GM12878 (cell line): ENCODE results near the gene ADCY1. TPM values are rescaled to one million over a fixed set of nuclear protein-coding genes. Genes with fewer than 3 reads are reported as not detected.
"Not testable (repeated sequence)": the region's sequence is repeated elsewhere in the genome, so short reads cannot be mapped to it uniquely, and the experiment has no call there.

Experiments used
- ATAC-seq: fragments of 200-7000 bp; cut with Tn5 transposase; 3 replicates; pipeline ENCODE4 v1.9.1; 2020; ENCODE audit warnings: mild to moderate bottlenecking, moderate library complexity
- BruUV-seq: library from RNA; stranded (reverse); fragments of 400-500 nt; replicated peaks from 2 replicates; lab custom pipeline; 2021; lab: Mats Ljungman, UMichigan
- CTCF ChIA-PET: fragments of 300-600 bp; sonication (Branson Sonifier 250); formaldehyde crosslinking; extraction: SDS; loops from one replicate; lab custom pipeline; 2021; ENCODE audit warnings: inconsistent platforms; lab: Yijun Ruan, JAX
- POLR2A ChIA-PET: fragments of 350-600 bp; formaldehyde crosslinking; extraction: SDS; loops from one replicate; lab custom pipeline; 2021; ENCODE audit warnings: inconsistent platforms; lab: Charles Lee
- RAD21 ChIA-PET: fragments of 300-600 bp; sonication (Branson Sonifier 250); formaldehyde crosslinking; loops from one replicate; lab custom pipeline; 2023; ENCODE audit warnings: antibody characterized with exemption; ENCODE audit not compliant: unreplicated experiment; lab: Charles Lee
- SMC1A ChIA-PET: fragments of 300-600 bp; sonication (Branson Sonifier 250); formaldehyde crosslinking; loops from one replicate; lab custom pipeline; 2023; ENCODE audit not compliant: unreplicated experiment, uncharacterized antibody; lab: Charles Lee
- DNase-seq: peaks from one replicate; pipeline ENCODE4 v3.0.0-alpha.2; 2011; ENCODE audit warnings: low read depth, low spot score
- FAIRE-seq: peaks from 3 replicates; lab custom pipeline; 2011; peaks lifted over from hg19 to GRCh38; lab: Jason Lieb, UNC
- H2AFZ ChIP-seq: 2 replicates; pipeline ENCODE4 v1.6.0; 2011; ENCODE audit warnings: low read depth, low read length, control low read depth; ENCODE audit not compliant: control insufficient read depth
- H3K27ac ChIP-seq: 2 replicates; pipeline ENCODE4 v1.5.1; 2011; ENCODE audit warnings: control low read depth; ENCODE audit not compliant: control insufficient read depth, insufficient read depth
- H3K27me3 ChIP-seq, 2 experiments: replicated peaks in 1 of 2; 2 replicates each; pipeline versions ENCODE4 v1.6.0 to v1.6.1; 2011; ENCODE audit warnings: low read length in 1 of 2; ENCODE audit not compliant: control insufficient read depth in 2 of 2, insufficient read depth in 2 of 2
- H3K36me3 ChIP-seq, 2 experiments: 2 replicates each; pipeline ENCODE4 v1.5.1; 2011; ENCODE audit warnings: low read length in 1 of 2; ENCODE audit not compliant: control insufficient read depth in 2 of 2, insufficient read depth in 2 of 2
- H3K4me1 ChIP-seq: 2 replicates; pipeline ENCODE4 v1.6.1; 2011; ENCODE audit warnings: mild to moderate bottlenecking, low read length, moderate library complexity, mixed read lengths; ENCODE audit not compliant: control insufficient read depth, insufficient read depth
- H3K4me2 ChIP-seq: 2 replicates; pipeline ENCODE4 v1.6.0; 2011; ENCODE audit warnings: control low read depth; ENCODE audit not compliant: control insufficient read depth, insufficient read depth
- H3K4me3 ChIP-seq: fragments of 200-600 bp; sonication (generic); 2 replicates; pipeline ENCODE4 v1.5.1; 2016
- H3K79me2 ChIP-seq: 2 replicates; pipeline ENCODE4 v1.6.0; 2011; ENCODE audit warnings: low read length; ENCODE audit not compliant: control insufficient read depth, insufficient read depth
- H3K9ac ChIP-seq: 2 replicates; pipeline ENCODE4 v1.8.0; 2011; ENCODE audit warnings: low read length, control low read depth, mixed read lengths; ENCODE audit not compliant: control insufficient read depth, insufficient read depth
- H3K9me3 ChIP-seq: replicated peaks from 3 replicates; pipeline ENCODE4 v1.5.1; 2011; ENCODE audit warnings: mild to moderate bottlenecking, low read length; ENCODE audit not compliant: control insufficient read depth, insufficient read depth
- H4K20me1 ChIP-seq: 2 replicates; pipeline ENCODE4 v1.6.0; 2011; ENCODE audit not compliant: control insufficient read depth, insufficient read depth
- ASH2L ChIP-seq: fragments of 300-600, 200-600 bp; sonication (generic); IDR thresholded peaks from 2 replicates; pipeline ENCODE4 v1.6.1; 2017; ENCODE audit warnings: low read depth, mild to moderate bottlenecking, borderline replicate concordance
- CBX5 ChIP-seq: sonication (generic); IDR thresholded peaks from 2 replicates; pipeline ENCODE4 v1.6.1; 2016; ENCODE audit warnings: low read depth, moderate library complexity, mild to moderate bottlenecking, inconsistent platforms
- CREM ChIP-seq: IDR thresholded peaks from 2 replicates; pipeline ENCODE4 v1.6.1; 2014; ENCODE audit warnings: antibody characterized with exemption, low read depth
- HDAC2 ChIP-seq: fragments of 200-600 bp; sonication (generic); IDR thresholded peaks from 2 replicates; pipeline ENCODE4 v1.6.1; 2017
- IKZF1 ChIP-seq: fragments of 450-650 bp; conservative IDR thresholded peaks from 2 replicates; pipeline ENCODE4 v1.6.1; 2017; ENCODE audit warnings: antibody characterized with exemption, mild to moderate bottlenecking
- IRF4 ChIP-seq: IDR thresholded peaks from 2 replicates; pipeline ENCODE4 v1.6.1; 2011; ENCODE audit warnings: low read depth, low read length
- JUNB ChIP-seq: IDR thresholded peaks from 2 replicates; pipeline ENCODE4 v1.6.1; 2016; ENCODE audit warnings: antibody characterized with exemption, mild to moderate bottlenecking
- JUND ChIP-seq: IDR thresholded peaks from 2 replicates; pipeline ENCODE4 v1.6.1; 2012; ENCODE audit warnings: low read depth, mild to moderate bottlenecking, low read length, improper control_type of control experiment, moderate library complexity
- MEF2B ChIP-seq: fragments of 450-650 bp; IDR thresholded peaks from 2 replicates; pipeline ENCODE4 v1.6.1; 2018; ENCODE audit warnings: mild to moderate bottlenecking, moderate library complexity; ENCODE audit not compliant: partially characterized antibody, poor library complexity, severe bottlenecking
- RAD21 ChIP-seq: IDR thresholded peaks from 2 replicates; pipeline ENCODE4 v1.6.1; 2011; ENCODE audit warnings: mild to moderate bottlenecking, low read depth, low read length, moderate library complexity; ENCODE audit not compliant: insufficient read depth
- RBBP5 ChIP-seq: fragments of 200-600 bp; sonication (generic); conservative IDR thresholded peaks from 2 replicates; pipeline ENCODE4 v1.6.1; 2016
- RUNX3 ChIP-seq: IDR thresholded peaks from 2 replicates; pipeline ENCODE4 v1.6.1; 2012; ENCODE audit warnings: low read length, inconsistent platforms
- SREBF1 ChIP-seq: IDR thresholded peaks from 2 replicates; pipeline ENCODE4 v1.6.1; 2012; ENCODE audit warnings: mild to moderate bottlenecking, low read length
- STAT3 ChIP-seq: IDR thresholded peaks from 2 replicates; pipeline ENCODE4 v1.6.1; 2011; ENCODE audit warnings: low read depth, low read length, improper control_type of control experiment
- WRNIP1 ChIP-seq: IDR thresholded peaks from 2 replicates; pipeline ENCODE4 v1.6.1; 2011; ENCODE audit warnings: low read depth, low read length, improper control_type of control experiment, borderline replicate concordance
- YY1 ChIP-seq: IDR thresholded peaks from 2 replicates; pipeline ENCODE4 v1.6.1; 2011; ENCODE audit warnings: low read depth, mild to moderate bottlenecking, low read length
- ZSCAN29 ChIP-seq: fragments of 450-650 bp; IDR thresholded peaks from 2 replicates; pipeline ENCODE4 v1.6.1; 2017; ENCODE audit warnings: mild to moderate bottlenecking, moderate library complexity
- WGBS: methylation state at CpG from one replicate; pipeline ENCODE4 v1.1.6; 2016; ENCODE audit warnings: low lambda C conversion rate; ENCODE audit not compliant: insufficient replicate concordance, insufficient coverage; ENCODE audit errors: missing lambda C conversion rate; 5-methylcytosine and 5-hydroxymethylcytosine counted together
- in situ Hi-C: fragments of 300-500 bp; cut with MboI; formaldehyde crosslinking; loops from 9 replicates; pipeline ENCODE4 v1.14.3; 2018; ENCODE audit warnings: mixed read lengths
- intact Hi-C: fragments of 100-400 bp; cut with micrococcal nuclease; formaldehyde crosslinking; loops from one replicate; pipeline ENCODE4 v1.14.2; 2022; ENCODE audit not compliant: unreplicated experiment
- polyA plus RNA-seq, 11 experiments: library from polyadenylated mRNA; depleted of rRNA in 4 of 11; unstranded in 6 of 11; stranded (reverse) in 5 of 11; fragments of >200 nt; fragmentation: Nextera tagmentation in 4 of 11; fragmentation: Illumina TruSeq in 1 of 11; extraction: Ambion mirVana in 4 of 11; extraction: Trizol in 1 of 11; gene quantifications; 1 replicate in 1 of 11; 2 replicates in 10 of 11; pipeline versions ENCODE4 v1.2.1 to v1.2.3, GENCODE V29; 2011 to 2016; ENCODE audit warnings: inconsistent platforms in 2 of 11, missing spikeins in 2 of 11, low read depth in 1 of 11
- total RNA-seq, 4 experiments: library from RNA; depleted of rRNA in 3 of 4; stranded (reverse); fragments of >200 nt in 3 of 4; fragmentation: Illumina TruSeq in 1 of 4; extraction: Trizol in 1 of 4; gene quantifications; 2 replicates each; pipeline versions ENCODE4 v1.2.1 to v1.2.3, GENCODE V29; 2013 to 2021
- TF ChIP-seq, protein P1 (sequence below): fragments of 450-650 bp; IDR thresholded peaks from 2 replicates; pipeline ENCODE4 v1.6.1; 2017; ENCODE audit warnings: borderline replicate concordance

Gene ADCY1
- total and polyA plus RNA-seq, 10 of the 15 experiments (the other 5 are each of a cell fraction or from before 2014, with no cell fraction given), result 0.13 to 1.4 (median 0.45) TPM; not detected in 1

DNA sequence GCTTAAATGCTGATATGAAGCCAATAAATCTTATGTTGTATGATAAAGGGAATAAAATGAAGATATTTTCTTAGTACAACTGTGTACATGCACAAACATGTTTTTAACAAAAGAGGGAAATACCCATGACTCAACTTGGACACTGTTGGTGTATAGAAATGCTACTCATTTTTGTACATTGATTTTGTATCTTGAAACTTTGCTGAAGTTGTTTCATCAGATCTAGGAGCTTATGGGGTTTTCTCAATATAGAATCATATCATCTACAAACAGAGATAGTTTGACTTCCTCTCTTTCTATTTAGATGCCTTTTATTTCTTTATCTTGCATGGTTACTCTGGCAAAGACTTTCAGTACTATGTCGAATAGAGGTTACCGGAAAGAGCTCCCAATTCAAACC lies 25.3 kb upstream of the ADCY1 start:
- SMC1A ChIA-PET, H3K4me2 ChIP-seq, FAIRE-seq, H3K9me3 ChIP-seq, in situ Hi-C loops, POLR2A ChIA-PET, DNase-seq, H3K27ac ChIP-seq, H3K36me3 ChIP-seq, H3K4me1 ChIP-seq, CTCF ChIA-PET, H3K9ac ChIP-seq, H3K4me3 ChIP-seq, H3K79me2 ChIP-seq, intact Hi-C loops, BruUV-seq, H4K20me1 ChIP-seq, H2AFZ ChIP-seq, RAD21 ChIA-PET, H3K27me3 ChIP-seq: not testable (repeated sequence)
- 0% methylated on average over 2 of the region's 2 CpGs for WGBS
- ATAC-seq, result peak; percentile 58
- TF ChIP-seq JUNB, result peak; percentile 73

- no peaks in the 10 kb centered on the region for H3K36me3 ChIP-seq
- intact Hi-C loops (no loop called here), in situ Hi-C loops (no loop called here)
- BruUV-seq, result no TSS peak
- CTCF ChIA-PET, result interaction anchor here (1.5 kb wide), 1 partner anchor 14 kb away, joined by 3 read pairs; no protein-coding TSS in a partner anchor
- DNase-seq, result no peak
- RAD21 ChIA-PET, result no interaction called here
- no peak overlapping the region for H3K9ac ChIP-seq
- no peak for ATAC-seq
- no peaks in the 10 kb centered on the region; the same call in 2 of the 3 replicates for H3K9me3 ChIP-seq
- H4K20me1 ChIP-seq, result no peaks in the 10 kb centered on the region
- H2AFZ ChIP-seq, result no peak overlapping the region
- no peak for FAIRE-seq
- H3K79me2 ChIP-seq, result no peaks in the 10 kb centered on the region
- H3K4me2 ChIP-seq, result no peak overlapping the region
- no peaks in the 10 kb centered on the region for H3K4me1 ChIP-seq
- no peaks in the 10 kb centered on the region; a peak in 2 of 4 replicates for H3K27me3 ChIP-seq
- SMC1A ChIA-PET, result no interaction called here
- no peak overlapping the region for H3K27ac ChIP-seq
- POLR2A ChIA-PET, result no interaction called here
- no peak overlapping the region for H3K4me3 ChIP-seq
- 12% methylated on average over 2 of the region's 2 CpGs for WGBS
- TF ChIP-seq MEF2B, result no peak
- no peak for TF ChIP-seq CBX5
- no peak for TF ChIP-seq IRF4
- TF ChIP-seq CREM, result no peak
- no peak for TF ChIP-seq ASH2L
- no peak for TF ChIP-seq SREBF1
- TF ChIP-seq WRNIP1, result no peak
- no peak for TF ChIP-seq RAD21
- TF ChIP-seq IKZF1, result no peak
- TF ChIP-seq ZSCAN29, result no peak
- no peak for TF ChIP-seq STAT3
- no peak for TF ChIP-seq YY1
- TF ChIP-seq RBBP5, result no peak
- TF ChIP-seq, protein P1, sequence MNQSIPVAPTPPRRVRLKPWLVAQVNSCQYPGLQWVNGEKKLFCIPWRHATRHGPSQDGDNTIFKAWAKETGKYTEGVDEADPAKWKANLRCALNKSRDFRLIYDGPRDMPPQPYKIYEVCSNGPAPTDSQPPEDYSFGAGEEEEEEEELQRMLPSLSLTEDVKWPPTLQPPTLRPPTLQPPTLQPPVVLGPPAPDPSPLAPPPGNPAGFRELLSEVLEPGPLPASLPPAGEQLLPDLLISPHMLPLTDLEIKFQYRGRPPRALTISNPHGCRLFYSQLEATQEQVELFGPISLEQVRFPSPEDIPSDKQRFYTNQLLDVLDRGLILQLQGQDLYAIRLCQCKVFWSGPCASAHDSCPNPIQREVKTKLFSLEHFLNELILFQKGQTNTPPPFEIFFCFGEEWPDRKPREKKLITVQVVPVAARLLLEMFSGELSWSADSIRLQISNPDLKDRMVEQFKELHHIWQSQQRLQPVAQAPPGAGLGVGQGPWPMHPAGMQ, result no peak
- no peak for TF ChIP-seq HDAC2
- TF ChIP-seq RUNX3, result no peak
- TF ChIP-seq JUND, result no peak
- TF ChIP-seq, all 136 proteins: peak for 0
Measured at GRCh38 chr7:45563401-45563800, 10.8 kb upstream of the ADCY1 start.
